ENCODE data around the gene MMP2. TPM values are rescaled to one million over a fixed set of nuclear protein-coding genes. Genes with fewer than 3 reads are reported as not detected.
A peak's percentile ranks its signal among the peaks of the same experiment; 100 is the strongest.

The MMP2 gene
- total RNA-seq, 4 donors from 2014 or later, result 94.9 to 286 (median 216) TPM

GRCh38 chr16:55444754-55445485, 34.1 kb upstream of the MMP2 start:
- Histone ChIP-seq H3K9me3 (no peaks in the 10 kb centered on the region), H3K27ac (no peak overlapping the region), H3K4me1 (no peaks in the 10 kb centered on the region), H3K27me3 (no peaks in the 10 kb centered on the region), H3K36me3 (no peaks in the 10 kb centered on the region), H3K4me3 (replicated peaks in 1 of 3) (no peak overlapping the region)
- TF ChIP-seq POLR2A (IDR thresholded peaks at IDR 0.05) (no peak), CTCF (IDR thresholded peaks at IDR 0.05) (no peak)
- 84% methylated on average over 8 of the region's 8 CpGs for WGBS, 2 donors
- DNase-seq, result peak in 1 of 2 donors; percentile 19
- intact Hi-C loops (cut with DNase I), result no loop called here

GRCh38 chr16:55447231-55447630, 31.8 kb upstream of the MMP2 start:
- no peak overlapping the region for H3K27ac ChIP-seq
- 94 to 95% methylated on average over 12 of the region's 12 CpGs for WGBS, 2 donors
- H3K36me3 ChIP-seq, result no peaks in the 10 kb centered on the region
- DNase-seq, result no peak
- no peaks in the 10 kb centered on the region for H3K9me3 ChIP-seq
- intact Hi-C loops (cut with DNase I), result no loop called here
- H3K4me3 ChIP-seq (replicated peaks in 1 of 3), result no peak overlapping the region
- no peaks in the 10 kb centered on the region for H3K27me3 ChIP-seq
- no peak for TF ChIP-seq POLR2A (IDR thresholded peaks at IDR 0.05)
- TF ChIP-seq CTCF (IDR thresholded peaks at IDR 0.05), result no peak
- no peaks in the 10 kb centered on the region for H3K4me1 ChIP-seq

GRCh38 chr16:55452996-55453395, 26.0 kb upstream of the MMP2 start:
- Histone ChIP-seq H3K4me3 (replicated peaks in 1 of 3) (no peak overlapping the region), H3K36me3 (no peaks in the 10 kb centered on the region), H3K9me3 (no peaks in the 10 kb centered on the region), H3K4me1 (no peaks in the 10 kb centered on the region), H3K27ac (no peak overlapping the region), H3K27me3 (no peaks in the 10 kb centered on the region)
- DNase-seq, result no peak
- TF ChIP-seq CTCF (IDR thresholded peaks at IDR 0.05), result no peak
- no peak for TF ChIP-seq POLR2A (IDR thresholded peaks at IDR 0.05)
- intact Hi-C loops (cut with DNase I), result no loop called here
- 86 to 94% methylated on average over 2 of the region's 2 CpGs for WGBS, 2 donors

- H3K27me3 ChIP-seq, result no peaks in the 10 kb centered on the region
- intact Hi-C loops (cut with DNase I), result no loop called here
- H3K4me3 ChIP-seq (replicated peaks in 1 of 3), result no peak overlapping the region
- H3K4me1 ChIP-seq, result no peaks in the 10 kb centered on the region
- no peaks in the 10 kb centered on the region for H3K9me3 ChIP-seq
- 27 to 46% methylated on average over 2 of the region's 2 CpGs for WGBS, 2 donors
- no peak overlapping the region for H3K27ac ChIP-seq
- TF ChIP-seq POLR2A (IDR thresholded peaks at IDR 0.05) (no peak), CTCF (IDR thresholded peaks at IDR 0.05) (no peak)
- no peaks in the 10 kb centered on the region for H3K36me3 ChIP-seq
- peak in 1 of 2 donors; percentile 8 for DNase-seq
Measured at GRCh38 chr16:55453909-55454308, 25.1 kb upstream of the MMP2 start.

- H3K27me3 ChIP-seq, result no peaks in the 10 kb centered on the region
- TF ChIP-seq CTCF (IDR thresholded peaks at IDR 0.05) (no peak), POLR2A (IDR thresholded peaks at IDR 0.05) (no peak)
- no peak overlapping the region for H3K4me3 ChIP-seq (replicated peaks in 1 of 3)
- H3K9me3 ChIP-seq, result no peaks in the 10 kb centered on the region
- no peaks in the 10 kb centered on the region for H3K36me3 ChIP-seq
- DNase-seq, result no peak
- intact Hi-C loops (cut with DNase I), result no loop called here
- WGBS, 2 donors, result 75 to 86% methylated on average over 6 of the region's 6 CpGs
- H3K27ac ChIP-seq, result no peak overlapping the region
- H3K4me1 ChIP-seq, result no peaks in the 10 kb centered on the region
Measured at GRCh38 chr16:55454861-55455260, 24.1 kb upstream of the MMP2 start.
